GM18498 (cell line): ENCODE data around the gene SEMA3E.
"Not testable (repeated sequence)": the region's sequence is repeated elsewhere in the genome, so short reads cannot be mapped to it uniquely, and the experiment has no call there.

ENCODE experiments used
- ATAC-seq: cut with Tn5 transposase; IDR thresholded peaks from one replicate; pipeline ENCODE4 v1.9.1; 2021; ENCODE audit warnings: mild to moderate bottlenecking, moderate library complexity; ENCODE audit not compliant: unreplicated experiment

The SEMA3E gene

DNA sequence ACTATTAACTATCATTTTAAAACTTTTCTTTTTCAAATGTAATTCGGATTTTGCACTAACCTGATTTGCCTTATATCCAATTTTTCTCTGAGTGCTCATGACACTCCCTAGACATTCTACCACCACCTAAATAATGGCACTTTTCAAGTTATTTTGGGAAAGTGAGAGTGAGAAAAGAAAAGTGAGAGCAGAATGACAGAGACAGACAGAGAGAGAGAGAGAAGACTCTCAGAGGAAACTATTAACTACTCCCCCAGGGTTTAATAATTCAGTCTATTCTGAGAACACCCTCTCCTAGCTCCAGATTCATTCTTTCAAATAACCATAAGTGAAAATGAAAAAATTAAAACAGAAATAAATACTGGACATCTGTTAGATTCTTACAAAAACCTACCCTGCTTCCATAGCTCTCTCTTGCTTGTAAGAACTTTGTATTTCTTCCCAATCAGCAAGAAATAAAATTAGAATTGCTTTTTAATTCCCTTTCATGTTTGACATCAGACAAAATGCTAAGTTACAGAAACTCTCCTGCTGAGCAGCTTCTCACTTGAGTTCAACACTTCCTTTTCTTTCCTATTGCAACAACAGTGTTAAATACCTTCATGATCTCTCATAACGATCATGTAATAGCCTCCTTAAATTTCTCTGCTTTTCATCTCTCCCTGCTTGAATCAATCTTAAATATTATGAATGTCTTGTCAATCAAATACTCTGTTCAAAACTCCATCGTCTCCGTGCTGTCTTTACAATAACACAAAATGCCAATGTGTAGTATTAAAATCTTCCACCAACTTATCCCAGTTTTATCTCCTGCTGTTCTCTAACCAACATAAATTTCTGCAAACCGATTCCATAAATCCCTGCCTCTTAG is 191.7 kb downstream of the SEMA3E start:
- peak; percentile 79 for ATAC-seq

DNA sequence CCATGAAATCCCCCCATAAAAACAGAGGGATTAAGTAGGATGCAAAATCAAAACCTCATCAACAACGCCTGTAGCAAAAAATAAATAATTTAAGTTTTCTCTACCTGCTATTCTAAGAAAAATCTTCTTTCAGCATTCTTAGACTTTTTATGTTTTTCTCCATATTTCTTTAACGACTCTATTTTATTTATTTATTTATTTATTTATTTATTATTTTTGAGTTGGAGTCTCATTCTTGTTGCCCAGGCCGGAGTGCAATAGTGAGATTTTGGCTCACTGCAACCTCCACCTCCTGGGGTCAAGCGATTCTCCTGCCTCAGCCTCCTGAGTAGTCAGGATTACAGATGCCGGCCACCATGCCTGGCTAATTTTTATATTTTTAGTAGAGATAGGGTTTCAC is 192.5 kb downstream of the SEMA3E start:
- no peak for ATAC-seq

DNA sequence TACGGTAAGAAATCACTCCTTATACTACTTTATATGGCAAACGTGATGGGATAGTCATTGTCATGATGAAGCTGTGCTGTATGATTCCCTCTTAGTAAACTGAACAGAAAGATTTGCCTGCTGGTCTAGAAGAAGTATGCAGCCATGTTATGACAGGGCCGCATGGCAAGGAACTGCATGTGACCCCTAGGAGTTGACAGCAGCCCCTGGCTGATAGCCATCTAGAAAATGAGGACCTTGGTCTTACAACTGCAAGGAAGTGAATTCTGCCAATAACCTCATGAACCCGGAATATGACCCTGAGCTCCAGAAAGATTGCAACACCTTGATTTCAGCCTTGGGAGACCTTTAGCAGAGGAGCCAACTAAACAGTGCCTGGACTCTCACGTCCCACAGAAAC is 193.3 kb downstream of the SEMA3E start:
- no peak for ATAC-seq

DNA sequence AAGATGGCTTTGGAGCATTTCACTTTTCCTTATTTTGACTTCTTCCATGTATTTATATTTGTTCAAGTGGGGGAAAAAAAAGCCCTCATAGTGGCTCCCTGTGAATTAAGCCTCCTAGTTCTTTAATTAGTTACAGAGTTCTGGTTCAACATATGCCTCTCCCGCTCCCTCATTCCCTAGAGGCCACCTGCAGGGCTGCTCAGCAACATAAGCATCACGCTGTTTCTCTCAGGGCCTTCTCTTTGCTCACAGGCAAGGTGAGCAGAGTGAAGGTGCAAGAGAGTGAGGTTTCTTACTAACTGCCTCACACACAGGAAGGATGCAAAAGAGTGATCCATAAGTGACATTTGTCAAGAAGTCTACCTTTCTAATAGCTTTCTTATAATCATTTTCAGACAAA is 196.7 kb downstream of the SEMA3E start:
- ATAC-seq: no peak

DNA sequence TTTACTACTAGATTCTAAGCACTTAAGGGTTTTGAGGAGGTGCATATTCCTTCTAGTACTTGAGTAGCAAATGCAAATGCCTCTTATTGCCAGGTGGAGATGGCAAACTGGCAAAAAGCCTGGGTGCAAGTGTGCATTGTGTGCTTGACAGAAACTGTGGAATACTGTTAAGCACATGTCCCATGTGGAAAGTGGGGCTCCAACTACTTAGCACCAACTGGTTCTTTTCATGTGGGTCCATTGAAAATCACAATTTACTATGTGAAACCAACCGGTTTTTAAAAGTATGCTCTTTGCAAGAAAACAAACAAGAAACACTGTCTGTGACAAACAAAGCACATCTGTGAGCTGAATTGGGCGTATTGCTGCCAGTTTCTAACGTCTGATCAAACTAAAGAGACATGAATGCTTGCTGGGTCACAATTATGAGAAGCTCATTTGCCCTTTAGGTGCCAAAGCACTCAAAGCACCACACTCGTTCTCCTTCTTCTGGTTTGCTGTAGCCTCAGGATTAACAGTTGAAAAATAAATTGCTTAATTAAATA is 197.4 kb downstream of the SEMA3E start:
- no peak for ATAC-seq

DNA sequence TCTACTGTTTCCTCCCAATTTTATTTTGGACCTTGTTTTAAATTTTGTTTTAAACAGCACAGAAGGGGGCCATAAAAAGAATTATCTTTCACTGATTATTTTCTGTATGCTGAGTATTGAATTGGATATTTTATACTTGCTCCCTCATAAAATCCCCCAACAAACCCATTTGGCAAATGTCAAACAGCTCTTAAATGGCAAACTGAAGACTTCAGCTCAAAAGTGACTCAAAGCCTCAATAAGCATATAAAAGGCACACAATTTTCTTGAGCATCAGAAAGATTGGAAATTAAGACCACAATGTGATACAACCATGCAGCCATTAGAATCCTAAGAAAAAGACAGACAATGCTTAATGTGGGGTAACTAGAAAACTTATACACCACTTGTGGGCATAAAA is 199.2 kb downstream of the SEMA3E start:
- no peak for ATAC-seq

DNA sequence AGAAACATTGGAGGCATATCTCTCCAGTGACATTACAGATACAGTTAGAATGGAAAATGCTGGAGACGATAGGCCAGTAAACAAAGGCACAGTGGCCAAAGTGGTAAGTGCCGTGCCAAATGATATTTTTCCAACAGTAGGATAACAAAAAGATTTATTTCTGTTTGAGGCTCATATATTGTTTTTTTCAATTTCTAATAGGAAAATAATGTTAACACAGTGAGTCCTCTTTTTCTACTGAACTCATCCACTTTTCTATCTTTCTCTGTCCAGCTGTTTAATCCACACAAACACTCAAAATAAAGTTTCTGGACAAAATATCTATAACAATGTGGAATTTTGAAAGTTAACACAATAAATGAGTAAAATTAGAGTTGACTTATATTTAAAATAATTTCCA is 201.3 kb downstream of the SEMA3E start:
- no peak for ATAC-seq

DNA sequence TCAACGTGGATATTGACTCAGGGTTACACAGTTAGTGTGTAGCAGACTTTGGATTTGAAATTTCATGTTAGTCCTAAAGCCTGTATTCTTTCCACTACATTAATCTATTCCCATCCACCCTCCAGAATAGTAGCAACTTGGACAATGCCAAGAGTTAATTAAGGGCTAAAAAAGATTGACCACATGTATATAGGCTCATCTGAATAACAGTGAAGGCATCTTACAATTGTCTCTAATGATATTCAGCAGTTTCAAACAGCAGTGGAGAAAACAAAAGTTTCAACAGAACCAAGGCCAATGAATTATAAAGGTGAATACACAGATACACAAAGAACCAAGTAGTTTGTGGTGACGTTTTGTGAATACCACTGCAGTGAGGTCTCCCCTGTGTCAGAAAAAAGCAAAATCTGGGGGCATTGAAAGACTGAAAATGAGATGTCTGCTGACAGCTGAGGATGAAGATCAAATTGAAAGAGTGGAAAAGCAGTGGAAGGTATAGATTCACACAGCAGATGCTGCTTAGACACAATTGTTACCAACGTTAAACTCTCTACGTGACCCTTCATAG is 202.8 kb downstream of the SEMA3E start:
- ATAC-seq: no peak

DNA sequence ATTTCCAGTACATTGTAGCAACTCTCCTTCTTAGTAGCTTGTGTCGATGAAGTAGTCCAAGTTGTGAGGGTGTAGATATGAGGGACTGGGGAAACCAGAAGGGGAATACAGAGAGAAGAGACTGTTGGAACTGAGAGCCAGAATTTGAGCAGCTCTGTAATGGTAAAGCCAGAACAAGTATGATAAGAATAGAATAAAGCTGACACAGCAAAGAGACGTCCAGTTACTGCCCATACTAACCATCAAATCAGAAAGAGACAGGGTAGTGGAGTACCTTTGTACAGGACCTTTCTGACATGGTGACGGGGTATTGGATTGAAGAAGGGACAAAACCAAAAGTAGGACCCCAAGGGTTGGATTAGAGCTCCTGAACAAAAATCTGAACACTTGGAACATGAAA is 206.0 kb downstream of the SEMA3E start:
- ATAC-seq: no peak

DNA sequence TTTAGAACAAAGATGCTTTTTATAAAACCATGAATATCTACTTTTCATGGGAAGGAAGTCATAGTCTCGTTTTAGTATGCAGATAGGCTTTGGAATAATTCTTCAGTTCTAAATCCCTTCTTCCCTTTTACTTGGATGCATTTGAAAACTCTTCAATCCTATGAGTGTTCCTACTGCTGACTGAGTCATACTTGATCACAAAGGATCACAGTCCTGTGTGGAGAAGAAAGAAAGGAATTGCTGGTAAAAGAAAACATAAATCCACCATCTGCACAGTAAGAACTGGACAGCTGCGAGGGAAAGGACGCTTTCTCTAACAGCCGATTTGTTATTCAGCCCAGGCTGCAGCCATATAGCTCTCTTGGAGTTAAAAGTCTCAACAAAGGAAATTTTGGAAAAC is 209.9 kb downstream of the SEMA3E start:
- no peak for ATAC-seq

DNA sequence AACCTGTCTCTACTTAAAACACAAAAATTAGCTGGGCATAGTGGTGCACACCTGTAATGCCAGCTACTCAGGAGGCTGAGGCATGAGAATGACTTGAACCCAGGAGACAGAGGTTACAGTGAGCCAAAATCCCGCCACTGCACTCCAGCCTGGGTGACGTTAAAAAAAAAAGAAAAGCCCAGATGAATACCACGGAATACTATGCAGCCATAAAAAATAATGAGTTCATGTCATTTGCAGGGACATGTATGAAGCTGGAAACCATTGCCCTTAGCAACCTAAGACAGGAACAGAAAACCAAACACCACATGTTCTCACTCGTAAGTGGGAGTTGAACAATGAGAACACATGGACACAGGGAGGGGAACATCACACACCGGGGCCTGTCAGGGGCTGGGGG is 218.7 kb downstream of the SEMA3E start:
- ATAC-seq: not testable (repeated sequence)

DNA sequence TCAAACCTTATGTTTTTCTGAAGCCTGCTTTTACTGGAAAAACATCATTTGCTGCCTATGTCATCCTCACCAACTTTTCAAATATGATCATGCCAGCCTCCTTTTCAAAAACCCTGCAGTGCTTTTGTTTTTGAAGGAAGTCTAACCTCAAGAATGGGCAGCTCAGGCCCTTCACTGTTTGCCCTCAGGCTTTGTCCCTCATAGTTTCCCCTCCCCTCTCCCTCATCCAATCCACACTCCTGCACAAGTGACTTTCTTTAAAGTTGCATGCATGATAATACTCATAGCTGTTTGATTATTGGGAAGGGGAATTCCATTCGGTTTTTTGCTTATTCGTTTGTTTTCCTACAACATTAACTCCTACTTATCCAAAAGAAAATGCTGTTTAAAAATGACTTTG is 219.4 kb downstream of the SEMA3E start:
- ATAC-seq: no peak

DNA sequence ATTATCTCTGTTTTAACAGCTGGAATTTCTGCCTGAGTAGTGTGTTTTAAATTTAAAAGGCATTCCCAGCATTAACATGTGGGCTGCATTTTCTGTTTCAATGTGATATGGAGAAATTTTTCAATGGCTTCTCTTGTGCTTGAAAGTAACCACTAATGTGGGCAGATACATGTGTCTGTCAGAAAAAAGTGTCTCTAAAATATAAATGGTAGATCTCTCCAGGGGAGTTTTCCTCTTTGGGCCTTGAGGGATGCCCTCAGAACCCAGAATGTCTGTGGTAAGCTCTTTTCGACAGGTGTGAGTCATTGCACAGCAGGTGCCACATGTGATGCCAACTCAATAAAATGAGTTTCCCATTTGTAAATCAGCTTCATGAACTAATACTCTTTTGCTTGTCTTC is 221.1 kb downstream of the SEMA3E start:
- no peak for ATAC-seq

DNA sequence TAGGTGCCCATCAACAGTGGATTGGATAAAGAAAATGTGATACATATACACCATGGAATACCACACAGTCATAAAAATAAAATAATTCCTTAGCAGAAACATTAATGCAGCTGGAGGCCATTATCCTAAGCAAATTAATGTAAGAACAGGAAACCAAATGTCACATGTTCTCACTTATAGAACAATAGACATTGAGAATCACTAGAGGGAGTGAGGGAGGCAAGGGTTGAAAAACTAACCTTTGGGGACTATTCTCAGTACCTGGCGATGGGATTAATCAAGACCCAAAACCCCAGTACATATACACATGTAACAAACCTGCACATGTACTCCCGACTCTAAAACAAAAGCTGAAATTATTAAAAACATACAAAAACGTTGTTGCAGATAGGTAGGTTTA is 222.6 kb downstream of the SEMA3E start:
- no peak for ATAC-seq

DNA sequence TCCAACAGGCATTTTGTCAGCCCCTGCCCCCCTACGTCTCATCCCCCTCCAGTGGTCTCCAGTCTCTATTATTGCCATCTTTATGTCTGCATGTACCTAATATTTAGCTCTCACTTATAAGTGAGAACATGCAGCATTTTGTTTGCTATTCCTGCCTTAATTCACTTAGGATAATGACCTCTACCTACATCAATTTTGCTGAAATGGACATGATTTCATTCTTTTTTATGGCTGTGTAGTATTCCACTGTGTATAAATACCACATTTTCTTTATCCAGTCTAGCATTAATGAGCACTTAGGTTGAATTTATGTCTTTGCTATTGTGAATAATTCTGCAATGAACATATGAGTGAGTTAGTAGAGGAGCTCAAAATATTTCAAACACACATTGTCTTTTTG is 229.9 kb downstream of the SEMA3E start:
- ATAC-seq: no peak

DNA sequence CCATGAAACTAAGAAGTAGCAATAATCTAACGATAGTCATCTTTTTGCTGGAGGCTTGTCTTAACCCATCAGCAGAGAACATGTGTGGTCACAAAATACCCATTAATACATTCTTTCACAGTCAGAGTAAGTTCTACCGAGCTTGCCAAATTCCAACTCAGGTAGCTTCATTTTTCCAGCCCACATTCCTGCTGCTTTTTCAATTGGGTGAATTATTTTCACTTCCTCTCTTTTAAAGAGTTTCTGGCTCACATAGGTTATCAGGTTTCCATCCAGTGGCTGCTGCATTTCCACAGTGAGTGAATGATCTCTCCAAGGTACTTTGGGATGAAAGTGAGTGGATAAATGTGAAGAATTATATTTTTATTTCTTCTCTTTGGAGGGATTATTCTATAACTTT is 233.1 kb downstream of the SEMA3E start:
- no peak for ATAC-seq

DNA sequence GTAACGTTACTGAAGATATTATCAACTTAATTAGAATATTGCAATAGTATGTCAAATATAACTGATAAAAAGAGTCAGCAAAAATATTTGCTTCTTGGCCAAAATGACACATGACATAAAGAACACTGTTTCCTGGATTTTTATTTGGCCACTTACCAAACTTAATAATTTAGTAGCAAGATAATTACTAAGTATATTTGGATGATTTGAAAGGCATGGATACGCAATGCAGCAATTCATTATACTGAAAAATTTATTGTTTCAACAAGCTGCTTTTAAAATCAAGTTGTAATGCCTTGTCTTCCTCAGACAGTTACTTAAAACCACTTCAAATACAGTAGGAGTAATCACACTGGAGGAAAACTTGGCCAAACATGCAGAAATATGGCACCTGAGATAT is 234.0 kb downstream of the SEMA3E start:
- ATAC-seq: no peak

DNA sequence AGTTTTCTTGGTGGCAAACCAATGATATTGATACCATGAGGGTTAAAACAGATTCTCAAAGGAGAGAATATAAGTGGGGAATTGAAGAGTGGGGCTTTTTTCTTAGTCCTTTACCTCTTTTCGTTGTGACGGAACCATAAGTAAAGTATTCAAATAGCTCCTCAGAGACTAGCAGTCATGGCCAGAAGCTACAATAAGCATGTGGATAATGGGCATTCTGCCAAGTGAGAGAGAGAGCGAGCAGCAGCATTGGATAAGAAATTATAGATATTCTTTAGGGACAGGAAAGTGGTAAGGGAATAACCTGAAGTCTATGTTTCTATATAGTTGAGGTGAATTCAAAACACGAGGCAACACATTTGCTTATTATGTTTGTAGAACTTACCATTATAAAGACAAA is 235.1 kb downstream of the SEMA3E start:
- ATAC-seq: no peak

DNA sequence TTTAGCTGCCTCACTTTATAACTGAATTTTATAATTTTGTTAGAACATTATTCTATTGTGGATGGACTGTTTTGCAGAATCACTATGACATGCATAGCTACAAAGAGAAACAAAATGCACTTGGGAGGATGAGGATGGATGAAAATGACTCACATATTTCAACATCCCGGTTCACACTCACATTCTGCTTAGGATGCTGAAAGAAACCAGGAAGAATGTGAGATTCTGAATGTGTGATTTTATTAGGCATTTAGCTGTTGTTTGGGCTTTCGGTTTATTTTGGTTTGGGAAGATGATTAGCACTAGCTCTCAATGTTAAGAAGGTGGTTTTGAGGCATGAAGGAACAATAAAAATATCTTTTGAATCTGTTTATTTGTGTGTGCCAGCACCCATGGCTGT is 235.5 kb downstream of the SEMA3E start:
- no peak for ATAC-seq

DNA sequence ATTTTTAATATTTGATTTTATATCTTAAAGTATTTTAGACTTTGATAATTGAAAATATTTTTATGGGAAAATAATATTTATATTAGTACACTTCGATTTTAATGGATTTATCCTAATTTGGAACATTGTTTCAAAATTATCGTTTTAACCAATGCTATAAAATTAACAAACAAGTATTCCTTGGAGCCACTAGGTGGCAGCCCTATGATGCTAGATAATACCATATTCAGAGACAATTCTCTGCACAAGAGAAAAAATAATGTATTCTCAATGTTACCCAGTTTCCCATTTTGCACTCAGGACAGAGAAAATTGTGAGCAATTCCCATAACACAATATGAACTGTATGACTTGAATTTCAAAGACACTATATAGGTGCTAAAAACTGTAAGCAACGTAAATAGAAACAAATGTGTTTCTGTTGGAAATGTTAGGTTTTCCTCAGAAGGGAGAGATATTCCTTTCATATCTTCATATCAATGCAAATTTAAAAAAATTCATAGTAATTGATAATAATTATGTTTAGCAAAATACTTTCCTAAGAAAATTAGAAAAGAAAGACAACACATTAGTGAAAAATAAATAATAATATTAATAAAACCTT is 237.8 kb downstream of the SEMA3E start:
- no peak for ATAC-seq

DNA sequence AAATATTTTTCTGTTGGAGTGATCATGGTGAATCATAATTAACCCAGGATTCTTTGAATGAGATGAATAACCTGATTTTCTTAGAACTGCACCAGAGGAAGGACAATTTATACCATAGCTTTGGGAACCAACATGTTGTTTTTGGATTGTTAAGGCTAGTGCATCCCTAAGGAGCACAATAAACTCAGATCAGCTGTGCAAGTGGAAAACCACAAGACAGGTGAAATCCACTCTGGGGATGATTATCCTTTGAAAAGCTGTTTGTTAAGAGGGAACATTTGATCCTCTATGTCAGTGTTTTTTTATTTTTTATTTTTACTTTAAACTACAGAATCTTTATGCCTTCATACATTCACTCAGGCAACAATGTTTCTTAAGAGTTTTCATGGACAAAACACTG is 254.2 kb downstream of the SEMA3E start:
- ATAC-seq: no peak

DNA sequence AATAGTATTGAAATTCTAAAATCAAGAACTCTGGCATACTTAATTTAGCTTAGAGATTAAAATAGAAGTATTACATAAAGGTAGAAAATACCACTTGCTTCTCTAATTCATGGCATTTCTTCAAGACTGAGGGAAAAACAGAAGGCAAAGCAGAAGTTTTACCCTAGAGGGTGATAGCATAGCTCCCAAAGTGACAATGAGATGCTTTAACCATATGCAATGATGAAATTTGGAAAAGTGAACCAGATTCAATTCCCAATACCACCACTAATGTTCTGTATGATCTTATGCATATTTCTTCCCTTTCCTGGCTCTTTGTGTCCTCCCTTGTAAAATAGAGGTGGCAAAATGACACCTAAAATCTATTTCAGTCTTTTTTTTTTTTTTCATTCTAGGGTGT is 260.5 kb downstream of the SEMA3E start:
- ATAC-seq: no peak
